HEK293 (cell line): Measurements from ENCODE around the gene REV3L.

ENCODE experiments used
- TCF7L2 ChIP-seq: IDR thresholded peaks from 2 replicates; pipeline ENCODE4 v1.6.1; 2011; ENCODE audit warnings: low read depth, mild to moderate bottlenecking, inconsistent platforms, low read length, moderate library complexity, borderline replicate concordance
- TRIM28 ChIP-seq: IDR thresholded peaks from 2 replicates; pipeline ENCODE4 v1.6.1; 2011; ENCODE audit warnings: low read length, control low read depth, borderline replicate concordance
- TF ChIP-seq, protein P1 (sequence below): fragments of 450-650 bp; formaldehyde crosslinking; IDR thresholded peaks from 2 replicates; pipeline ENCODE4 v1.5.1; 2016; ENCODE audit warnings: missing biosample characterization, missing genetic modification characterization
- TF ChIP-seq, protein P2 (sequence below): fragments of 450-650 bp; formaldehyde crosslinking; IDR thresholded peaks from 2 replicates; pipeline ENCODE4 v1.5.1; 2016; ENCODE audit warnings: missing biosample characterization, missing genetic modification characterization

DNA sequence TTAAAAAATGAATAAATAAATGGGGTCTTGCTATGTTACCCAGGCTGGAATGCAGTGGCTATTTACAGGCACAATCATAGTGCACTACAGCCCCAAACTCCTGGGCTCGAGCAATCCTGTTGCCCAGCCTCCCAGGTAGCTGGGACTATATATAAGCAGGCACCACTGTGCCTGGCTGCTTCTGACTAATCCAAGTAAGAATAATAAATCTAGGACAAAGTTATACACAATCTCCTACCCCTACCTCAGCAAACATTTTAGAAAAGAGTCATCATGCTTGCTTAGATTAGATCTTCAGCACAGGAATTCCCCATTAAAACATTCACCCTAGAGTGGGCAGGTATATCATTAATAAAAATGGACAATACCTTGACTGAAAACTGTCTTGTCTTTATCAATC, 124.6 kb downstream of the REV3L start:
- TF ChIP-seq, protein P1, sequence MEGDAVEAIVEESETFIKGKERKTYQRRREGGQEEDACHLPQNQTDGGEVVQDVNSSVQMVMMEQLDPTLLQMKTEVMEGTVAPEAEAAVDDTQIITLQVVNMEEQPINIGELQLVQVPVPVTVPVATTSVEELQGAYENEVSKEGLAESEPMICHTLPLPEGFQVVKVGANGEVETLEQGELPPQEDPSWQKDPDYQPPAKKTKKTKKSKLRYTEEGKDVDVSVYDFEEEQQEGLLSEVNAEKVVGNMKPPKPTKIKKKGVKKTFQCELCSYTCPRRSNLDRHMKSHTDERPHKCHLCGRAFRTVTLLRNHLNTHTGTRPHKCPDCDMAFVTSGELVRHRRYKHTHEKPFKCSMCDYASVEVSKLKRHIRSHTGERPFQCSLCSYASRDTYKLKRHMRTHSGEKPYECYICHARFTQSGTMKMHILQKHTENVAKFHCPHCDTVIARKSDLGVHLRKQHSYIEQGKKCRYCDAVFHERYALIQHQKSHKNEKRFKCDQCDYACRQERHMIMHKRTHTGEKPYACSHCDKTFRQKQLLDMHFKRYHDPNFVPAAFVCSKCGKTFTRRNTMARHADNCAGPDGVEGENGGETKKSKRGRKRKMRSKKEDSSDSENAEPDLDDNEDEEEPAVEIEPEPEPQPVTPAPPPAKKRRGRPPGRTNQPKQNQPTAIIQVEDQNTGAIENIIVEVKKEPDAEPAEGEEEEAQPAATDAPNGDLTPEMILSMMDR (tag by site-specific recombination), result no peak
- TF ChIP-seq TCF7L2, result no peak
- TF ChIP-seq TRIM28, result no peak
- TF ChIP-seq, protein P2, sequence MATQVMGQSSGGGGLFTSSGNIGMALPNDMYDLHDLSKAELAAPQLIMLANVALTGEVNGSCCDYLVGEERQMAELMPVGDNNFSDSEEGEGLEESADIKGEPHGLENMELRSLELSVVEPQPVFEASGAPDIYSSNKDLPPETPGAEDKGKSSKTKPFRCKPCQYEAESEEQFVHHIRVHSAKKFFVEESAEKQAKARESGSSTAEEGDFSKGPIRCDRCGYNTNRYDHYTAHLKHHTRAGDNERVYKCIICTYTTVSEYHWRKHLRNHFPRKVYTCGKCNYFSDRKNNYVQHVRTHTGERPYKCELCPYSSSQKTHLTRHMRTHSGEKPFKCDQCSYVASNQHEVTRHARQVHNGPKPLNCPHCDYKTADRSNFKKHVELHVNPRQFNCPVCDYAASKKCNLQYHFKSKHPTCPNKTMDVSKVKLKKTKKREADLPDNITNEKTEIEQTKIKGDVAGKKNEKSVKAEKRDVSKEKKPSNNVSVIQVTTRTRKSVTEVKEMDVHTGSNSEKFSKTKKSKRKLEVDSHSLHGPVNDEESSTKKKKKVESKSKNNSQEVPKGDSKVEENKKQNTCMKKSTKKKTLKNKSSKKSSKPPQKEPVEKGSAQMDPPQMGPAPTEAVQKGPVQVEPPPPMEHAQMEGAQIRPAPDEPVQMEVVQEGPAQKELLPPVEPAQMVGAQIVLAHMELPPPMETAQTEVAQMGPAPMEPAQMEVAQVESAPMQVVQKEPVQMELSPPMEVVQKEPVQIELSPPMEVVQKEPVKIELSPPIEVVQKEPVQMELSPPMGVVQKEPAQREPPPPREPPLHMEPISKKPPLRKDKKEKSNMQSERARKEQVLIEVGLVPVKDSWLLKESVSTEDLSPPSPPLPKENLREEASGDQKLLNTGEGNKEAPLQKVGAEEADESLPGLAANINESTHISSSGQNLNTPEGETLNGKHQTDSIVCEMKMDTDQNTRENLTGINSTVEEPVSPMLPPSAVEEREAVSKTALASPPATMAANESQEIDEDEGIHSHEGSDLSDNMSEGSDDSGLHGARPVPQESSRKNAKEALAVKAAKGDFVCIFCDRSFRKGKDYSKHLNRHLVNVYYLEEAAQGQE (tag by site-specific recombination), result no peak
